Endothelial cell of umbilical vein (primary cell): Measurements from ENCODE around the gene VSIG10. TPM values are rescaled to one million over a fixed set of nuclear protein-coding genes. Genes with fewer than 3 reads are reported as not detected.

ENCODE experiments used
- BruUV-seq: library from RNA; stranded (reverse); fragments of 400-500 nt; replicated peaks from 2 replicates; lab custom pipeline; 2021; lab: Mats Ljungman, UMichigan
- CTCF ChIA-PET: fragments of 300-600, 350-600 bp; sonication (Branson Sonifier 250); formaldehyde crosslinking; loops from one replicate; lab custom pipeline; 2021; ENCODE audit warnings: antibody characterized with exemption, inconsistent platforms; lab: Charles Lee
- POLR2A ChIA-PET: fragments of 300-600, 350-600 bp; sonication (Branson Sonifier 250); formaldehyde crosslinking; loops from one replicate; lab custom pipeline; 2021; ENCODE audit warnings: antibody characterized with exemption, inconsistent platforms; lab: Charles Lee
- DNase-seq: peaks from one replicate; pipeline ENCODE4 v3.0.0-alpha.2; 2011; ENCODE audit warnings: low read depth, low spot score
- FAIRE-seq: peaks from 2 replicates; lab custom pipeline; 2011; peaks lifted over from hg19 to GRCh38; lab: Jason Lieb, UNC
- H2AFZ ChIP-seq: 2 replicates; pipeline ENCODE4 v1.6.0; 2012; ENCODE audit warnings: low read depth, low read length, control low read depth, inconsistent platforms
- H3K27ac ChIP-seq: 2 replicates; pipeline ENCODE4 v1.5.1; 2011; ENCODE audit warnings: low read depth, mild to moderate bottlenecking, control low read depth, low read length, moderate library complexity; ENCODE audit not compliant: insufficient read depth
- H3K27me3 ChIP-seq, 2 experiments: 2 replicates each; pipeline versions ENCODE4 v1.6.0 to v1.6.1; 2011; ENCODE audit warnings: low read length in 2 of 2, mixed read lengths in 1 of 2; ENCODE audit not compliant: control insufficient read depth in 2 of 2, insufficient read depth in 2 of 2
- H3K36me3 ChIP-seq, 2 experiments: 2 replicates in 1 of 2; 3 replicates in 1 of 2; pipeline ENCODE4 v1.5.1; 2011; ENCODE audit warnings: low read length in 2 of 2, mild to moderate bottlenecking in 1 of 2, moderate library complexity in 1 of 2; ENCODE audit not compliant: control insufficient read depth in 2 of 2, insufficient read depth in 2 of 2; ENCODE audit errors: extremely low read depth in 1 of 2
- H3K4me1 ChIP-seq: 3 replicates; pipeline ENCODE4 v1.5.1; 2011; ENCODE audit warnings: mild to moderate bottlenecking, low read length; ENCODE audit not compliant: control insufficient read depth, insufficient read depth; ENCODE audit errors: extremely low read depth
- H3K4me2 ChIP-seq: 2 replicates; pipeline ENCODE4 v1.6.1; 2011; ENCODE audit warnings: low read length, control low read depth, mixed read lengths; ENCODE audit not compliant: insufficient read depth
- H3K4me3 ChIP-seq, 3 experiments: fragments of 200-600 bp in 1 of 3; sonication (generic), shearing (Covaris generic) in 1 of 3; replicated peaks in 1 of 3; 2 replicates each; pipeline ENCODE4 v1.5.1; 2011 to 2016; ENCODE audit warnings: control low read depth in 3 of 3, low read length in 3 of 3, mild to moderate bottlenecking in 2 of 3, inconsistent platforms in 1 of 3, low read depth in 1 of 3, moderate library complexity in 1 of 3; ENCODE audit not compliant: insufficient read depth in 1 of 3
- H3K79me2 ChIP-seq: 2 replicates; pipeline ENCODE4 v1.6.0; 2012; ENCODE audit warnings: low read length, inconsistent platforms; ENCODE audit not compliant: control insufficient read depth, insufficient read depth
- H3K9ac ChIP-seq: replicated peaks from 2 replicates; pipeline ENCODE3; 2011; ENCODE audit warnings: low read length, control low read depth; ENCODE audit not compliant: insufficient read depth; ENCODE audit errors: extremely low read depth
- H3K9me1 ChIP-seq: replicated peaks from 3 replicates; pipeline ENCODE4 v1.6.0; 2011; ENCODE audit warnings: mild to moderate bottlenecking, low read length; ENCODE audit not compliant: control insufficient read depth, insufficient read depth; ENCODE audit errors: extremely low read depth
- H3K9me3 ChIP-seq: replicated peaks from 2 replicates; pipeline ENCODE4 v1.5.1; 2012; ENCODE audit warnings: low read length, inconsistent platforms; ENCODE audit not compliant: control insufficient read depth, insufficient read depth
- H4K20me1 ChIP-seq: replicated peaks from 2 replicates; pipeline ENCODE3; 2011; ENCODE audit warnings: mild to moderate bottlenecking, low read length; ENCODE audit not compliant: control insufficient read depth, insufficient read depth; ENCODE audit errors: extremely low read depth
- CTCF ChIP-seq, 2 donors: IDR thresholded peaks; 1 replicate in 1 of 2; 2 replicates in 1 of 2; pipeline ENCODE4 v1.5.1; 2011; ENCODE audit warnings: low read length in 2 of 2, mild to moderate bottlenecking in 2 of 2, moderate library complexity in 2 of 2, control low read depth in 1 of 2, inconsistent platforms in 1 of 2, low read depth in 1 of 2; ENCODE audit not compliant: insufficient read depth in 1 of 2; ENCODE audit errors: extremely low read depth in 1 of 2
- EZH2 ChIP-seq: IDR thresholded peaks from 2 replicates; pipeline ENCODE4 v1.6.1; 2012; ENCODE audit warnings: borderline replicate concordance, low read depth, mild to moderate bottlenecking, moderate library complexity, low read length, inconsistent platforms; ENCODE audit not compliant: severe bottlenecking
- FOS ChIP-seq: IDR thresholded peaks from 2 replicates; pipeline ENCODE4 v1.6.1; 2011; ENCODE audit warnings: mild to moderate bottlenecking, low read length, moderate library complexity, borderline replicate concordance; ENCODE audit not compliant: insufficient read depth
- GATA2 ChIP-seq: IDR thresholded peaks from 2 replicates; pipeline ENCODE4 v1.7.0; 2011; ENCODE audit warnings: low read depth, mild to moderate bottlenecking, moderate library complexity, mixed read lengths, low read length; ENCODE audit not compliant: insufficient read length, insufficient read depth
- JUN ChIP-seq: IDR thresholded peaks from 2 replicates; pipeline ENCODE4 v1.6.1; 2011; ENCODE audit warnings: borderline replicate concordance, low read depth; ENCODE audit not compliant: insufficient read length, insufficient read depth
- MYC ChIP-seq: IDR thresholded peaks from one replicate; pipeline ENCODE4 v1.6.1; 2011; ENCODE audit warnings: mild to moderate bottlenecking, low read depth, low read length
- POLR2A ChIP-seq: IDR thresholded peaks from 2 replicates; pipeline ENCODE4 v1.6.1; 2012; ENCODE audit warnings: low read depth, mild to moderate bottlenecking, control low read depth, low read length
- POLR2AphosphoS5 ChIP-seq: IDR thresholded peaks from 2 replicates; pipeline ENCODE4 v1.6.1; 2012; ENCODE audit warnings: low read depth, mild to moderate bottlenecking, control low read depth, low read length, moderate library complexity; ENCODE audit not compliant: insufficient read depth
- dilution Hi-C: fragments of 300-500 bp; cut with MboI; formaldehyde crosslinking; loops from one replicate; pipeline ENCODE4 v1.15.0; 2019; ENCODE audit warnings: low sequenced_read_pairs; ENCODE audit not compliant: extremely low pct_ligation_motif_present
- intact Hi-C: fragments of 100-400 bp; cut with micrococcal nuclease; formaldehyde crosslinking; loops from one replicate; pipeline ENCODE4 v1.10.0; 2022
- polyA plus RNA-seq, 4 experiments: library from polyadenylated mRNA; depleted of rRNA in 3 of 4; stranded (reverse) in 3 of 4; unstranded in 1 of 4; fragments of >200 nt; gene quantifications; 2 replicates each; pipeline versions ENCODE4 v1.2.1 to v1.2.3, GENCODE V29; 2011 to 2012; ENCODE audit warnings: missing spikeins in 1 of 4
- total RNA-seq: library from RNA; stranded (reverse); gene quantifications from 2 replicates; pipeline ENCODE4 v1.2.3, GENCODE V29; 2021
- TF ChIP-seq, protein P1 (sequence below): IDR thresholded peaks from 2 replicates; pipeline ENCODE4 v1.6.1; 2011; ENCODE audit not compliant: insufficient read depth, insufficient read length

The VSIG10 gene
- total and polyA plus RNA-seq, 2 donors (not counting 3 experiments of a cell fraction or from before 2014, with no cell fraction given), result 16.3 to 38.4 TPM

DNA sequence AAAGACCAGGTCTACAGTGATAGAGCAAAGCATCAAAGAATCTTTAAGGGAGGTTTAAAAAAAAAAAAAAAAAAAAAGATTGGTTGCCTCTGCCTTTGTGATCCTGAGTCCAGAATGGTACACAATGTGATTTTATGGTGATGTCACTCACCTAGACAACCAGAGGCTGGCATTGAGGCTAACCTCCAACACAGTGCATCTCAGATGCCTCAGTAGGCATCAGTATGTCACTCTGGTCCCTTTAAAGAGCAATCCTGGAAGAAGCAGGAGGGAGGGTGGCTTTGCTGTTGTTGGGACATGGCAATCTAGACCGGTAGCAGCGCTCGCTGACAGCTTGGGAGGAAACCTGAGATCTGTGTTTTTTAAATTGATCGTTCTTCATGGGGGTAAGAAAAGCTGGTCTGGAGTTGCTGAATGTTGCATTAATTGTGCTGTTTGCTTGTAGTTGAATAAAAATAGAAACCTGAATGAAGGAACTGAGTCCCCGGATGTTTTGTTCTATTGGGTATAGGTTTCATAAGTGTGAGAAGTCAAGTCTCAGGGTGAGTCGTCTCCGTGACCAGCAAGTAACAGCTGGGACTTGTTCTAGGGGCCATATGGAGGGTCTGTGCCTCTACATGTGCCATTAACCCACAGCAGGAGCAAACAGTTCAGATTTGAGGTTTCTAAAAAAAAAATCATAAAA lies 41.4 kb upstream of the VSIG10 start:
- TSS peak; percentile 83 for BruUV-seq
- CTCF ChIA-PET, result interaction anchor here (1.4 to 1.5 kb wide), 2 partner anchors 9 to 20 kb away, joined by 3 read pairs; partner anchors contain the start of gene PEBP1

GRCh38 chr12:118144499-118144898 lies 40.7 kb upstream of the VSIG10 start:
- no peaks in the 10 kb centered on the region for H3K9me1 ChIP-seq
- no peaks in the 10 kb centered on the region for H3K79me2 ChIP-seq
- intact Hi-C loops (loop anchor here (5.0 kb wide), 1 partner anchor 947 kb away; no protein-coding TSS in a partner anchor), dilution Hi-C loops (no loop called here)
- no peak for FAIRE-seq
- no TSS peak for BruUV-seq
- TF ChIP-seq EZH2 (no peak), CTCF (IDR thresholded peaks at IDR 0.05; ENCODE audit: extremely low read depth in 1 of 2, insufficient read depth in 1 of 2, low read depth in 1 of 2, low read length in 2 of 2) (no peak), MYC (no peak), JUN (no peak), GATA2 (no peak), POLR2A (no peak), FOS (no peak), POLR2AphosphoS5 (no peak)
- TF ChIP-seq, protein P1, sequence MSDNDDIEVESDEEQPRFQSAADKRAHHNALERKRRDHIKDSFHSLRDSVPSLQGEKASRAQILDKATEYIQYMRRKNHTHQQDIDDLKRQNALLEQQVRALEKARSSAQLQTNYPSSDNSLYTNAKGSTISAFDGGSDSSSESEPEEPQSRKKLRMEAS, result no peak
- peaks cover 11 to 25% of the 10 kb centered on the region in 2 experiments for H3K36me3 ChIP-seq
- POLR2A ChIA-PET, result no interaction called here
- no peak overlapping the region for H3K4me2 ChIP-seq
- no peaks in the 10 kb centered on the region for H3K27me3 ChIP-seq
- no peaks in the 10 kb centered on the region for H3K4me1 ChIP-seq
- H3K27ac ChIP-seq, result no peak overlapping the region
- H3K9ac ChIP-seq, result no peak overlapping the region
- H4K20me1 ChIP-seq, result no peaks in the 10 kb centered on the region
- H2AFZ ChIP-seq, result no peak overlapping the region
- H3K4me3 ChIP-seq, result no peak overlapping the region
- CTCF ChIA-PET, result interaction anchor here (1.5 kb wide), 1 partner anchor 21 kb away, joined by 3 read pairs; no protein-coding TSS in a partner anchor
- no peak for DNase-seq
- no peaks in the 10 kb centered on the region for H3K9me3 ChIP-seq

More for the DNA sequence above, 41.4 kb upstream of the VSIG10 start:
- no peaks in the 10 kb centered on the region for H3K4me1 ChIP-seq
- no peak overlapping the region for H2AFZ ChIP-seq
- FAIRE-seq, result no peak
- intact Hi-C loops (no loop called here), dilution Hi-C loops (no loop called here)
- TF ChIP-seq POLR2A (no peak), GATA2 (no peak)
- no peak overlapping the region for H3K4me3 ChIP-seq
- H3K79me2 ChIP-seq, result no peaks in the 10 kb centered on the region
- no peak overlapping the region for H3K4me2 ChIP-seq
- no peaks in the 10 kb centered on the region for H4K20me1 ChIP-seq
- H3K27ac ChIP-seq, result no peak overlapping the region
- no peak overlapping the region for H3K9ac ChIP-seq
- peaks cover 9 to 23% of the 10 kb centered on the region in 2 experiments for H3K36me3 ChIP-seq
- H3K9me1 ChIP-seq, result no peaks in the 10 kb centered on the region
- POLR2A ChIA-PET, result no interaction called here
- no peak for DNase-seq
- H3K9me3 ChIP-seq, result no peaks in the 10 kb centered on the region
- H3K27me3 ChIP-seq, result no peaks in the 10 kb centered on the region
